Measurements from ENCODE around the gene SSNA1. TPM values are rescaled to one million over a fixed set of nuclear protein-coding genes. Genes with fewer than 3 reads are reported as not detected.

Gene SSNA1
- total and polyA plus RNA-seq, 8 donors, result 28.1 to 154 (median 122) TPM

- intact Hi-C loops (cut with DNase I; ENCODE audit: low total_unique reads), result no loop called here
- no peak for DNase-seq
- H3K4me1 ChIP-seq, result peaks cover 24 to 46% (median 37%) of the 10 kb centered on the region in 4 donors
- no peaks in the 10 kb centered on the region for H3K9me3 ChIP-seq
- TF ChIP-seq POLR2A (IDR thresholded peaks at IDR 0.05) (no peak), CTCF (IDR thresholded peaks at IDR 0.05) (no peak), POLR2AphosphoS5 (IDR thresholded peaks at IDR 0.05) (no peak), EP300 (IDR thresholded peaks at IDR 0.05) (no peak)
- no peak overlapping the region for H3K4me3 ChIP-seq
- no peaks in the 10 kb centered on the region for H3K36me3 ChIP-seq
- WGBS, 5 donors, result 29 to 40% (median 35%) methylated on average over 13 to 14 of the region's 14 CpGs
- H3K27me3 ChIP-seq, result peaks cover 25 to 100% (median 93%) of the 10 kb centered on the region in 3 donors
- H3K27ac ChIP-seq, result no peak overlapping the region
These were observed 29.1 kb upstream of the SSNA1 start for GRCh38 chr9:137159105-137160053.

GRCh38 chr9:137160054-137160425 lies 28.4 kb upstream of the SSNA1 start:
- TF ChIP-seq POLR2AphosphoS5 (IDR thresholded peaks at IDR 0.05) (no peak), EP300 (IDR thresholded peaks at IDR 0.05) (no peak), CTCF (IDR thresholded peaks at IDR 0.05) (no peak), POLR2A (IDR thresholded peaks at IDR 0.05) (no peak)
- Histone ChIP-seq H3K4me1 (peaks cover 24 to 46% (median 37%) of the 10 kb centered on the region in 4 donors), H3K27ac (no peak overlapping the region), H3K27me3 (peaks cover 31 to 100% (median 99%) of the 10 kb centered on the region in 3 donors), H3K36me3 (no peaks in the 10 kb centered on the region), H3K9me3 (no peaks in the 10 kb centered on the region), H3K4me3 (no peak overlapping the region)
- DNase-seq, result no peak
- intact Hi-C loops (cut with DNase I; ENCODE audit: low total_unique reads), result no loop called here
- WGBS, 5 donors, result 53 to 62% (median 58%) methylated on average over 16 to 17 of the region's 17 CpGs

- H3K27me3 ChIP-seq, result peaks cover 39 to 100% (median 100%) of the 10 kb centered on the region in 3 donors
- no peak overlapping the region for H3K4me3 ChIP-seq
- TF ChIP-seq POLR2A (IDR thresholded peaks at IDR 0.05) (no peak), EP300 (IDR thresholded peaks at IDR 0.05) (no peak), CTCF (IDR thresholded peaks at IDR 0.05) (no peak), POLR2AphosphoS5 (IDR thresholded peaks at IDR 0.05) (no peak)
- intact Hi-C loops (cut with DNase I; ENCODE audit: low total_unique reads), result no loop called here
- no peak overlapping the region for H3K27ac ChIP-seq
- WGBS, 5 donors, result 27 to 49% (median 31%) methylated on average over 17 to 56 of the region's 56 CpGs
- no peaks in the 10 kb centered on the region for H3K9me3 ChIP-seq
- peaks cover 24 to 46% (median 37%) of the 10 kb centered on the region in 4 donors for H3K4me1 ChIP-seq
- no peak for DNase-seq
- no peaks in the 10 kb centered on the region for H3K36me3 ChIP-seq
These were observed 27.5 kb upstream of the SSNA1 start for GRCh38 chr9:137160716-137161557.
